ENCODE data around the gene KLF1.
"Not testable (repeated sequence)": the region's sequence is repeated elsewhere in the genome, so short reads cannot be mapped to it uniquely, and the experiment has no call there.

The KLF1 gene

GRCh38 chr19:12890787-12891552, 4.0 kb upstream of the KLF1 start, which contains the start of gene GCDH:
TSS of gene GCDH (plus strand) at chr19:12891160. CDS start at chr19:12891305, 145 bp downstream.
- DNase-seq = peak; percentile 96

GRCh38 chr19:12890299-12890786, 3.3 kb upstream of the KLF1 start:
- DNase-seq = not testable (repeated sequence)

DNA sequence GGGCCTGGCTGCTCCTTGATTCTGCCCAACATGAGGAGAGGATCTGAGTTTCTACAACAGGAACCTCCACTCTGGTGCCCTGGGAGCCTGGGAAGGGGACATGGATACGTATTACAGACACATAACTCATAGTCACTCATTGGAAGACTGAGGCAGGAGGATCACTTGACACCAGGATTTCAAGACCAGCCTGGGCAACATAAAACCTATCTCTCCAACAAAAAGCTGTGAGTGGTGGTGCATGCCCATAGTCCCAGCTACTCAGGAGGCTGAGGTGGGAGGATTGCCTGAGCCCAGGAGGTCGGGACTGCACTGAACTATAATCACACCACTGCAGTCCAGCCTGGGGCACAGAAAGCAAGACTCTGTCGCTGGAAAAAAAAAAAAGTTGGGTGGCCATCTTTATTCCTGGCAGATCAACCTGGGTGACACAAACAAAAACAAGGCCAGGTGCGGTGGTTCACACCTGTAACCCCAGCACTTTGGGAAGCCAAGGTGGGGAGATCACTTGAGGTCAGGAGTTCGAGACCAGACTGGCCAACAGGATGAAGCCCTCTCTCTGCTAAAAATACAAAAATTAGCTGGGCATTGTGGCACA, 1.1 kb upstream of the KLF1 start:
- DNase-seq = no peak

DNA sequence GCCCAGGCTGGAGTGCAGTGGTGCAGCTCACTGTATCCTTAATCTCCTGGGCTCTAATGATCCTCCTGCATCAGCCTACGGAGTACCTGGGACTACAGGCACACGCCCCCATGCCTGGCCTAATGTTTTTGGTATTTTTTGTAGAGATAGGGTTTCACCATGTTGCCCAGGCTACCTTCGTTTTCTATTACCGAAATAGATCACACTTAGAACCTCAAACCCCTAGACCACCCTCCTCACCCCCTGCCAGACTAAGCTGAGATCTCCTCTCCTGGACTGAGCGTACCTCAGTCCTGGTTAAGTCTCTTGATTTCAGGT, 391 bp downstream of the KLF1 start:
- no peak for DNase-seq

- DNase-seq = no peak
Measured at GRCh38 chr19:12885749-12886650, 1.0 kb downstream of the KLF1 start.

DNA sequence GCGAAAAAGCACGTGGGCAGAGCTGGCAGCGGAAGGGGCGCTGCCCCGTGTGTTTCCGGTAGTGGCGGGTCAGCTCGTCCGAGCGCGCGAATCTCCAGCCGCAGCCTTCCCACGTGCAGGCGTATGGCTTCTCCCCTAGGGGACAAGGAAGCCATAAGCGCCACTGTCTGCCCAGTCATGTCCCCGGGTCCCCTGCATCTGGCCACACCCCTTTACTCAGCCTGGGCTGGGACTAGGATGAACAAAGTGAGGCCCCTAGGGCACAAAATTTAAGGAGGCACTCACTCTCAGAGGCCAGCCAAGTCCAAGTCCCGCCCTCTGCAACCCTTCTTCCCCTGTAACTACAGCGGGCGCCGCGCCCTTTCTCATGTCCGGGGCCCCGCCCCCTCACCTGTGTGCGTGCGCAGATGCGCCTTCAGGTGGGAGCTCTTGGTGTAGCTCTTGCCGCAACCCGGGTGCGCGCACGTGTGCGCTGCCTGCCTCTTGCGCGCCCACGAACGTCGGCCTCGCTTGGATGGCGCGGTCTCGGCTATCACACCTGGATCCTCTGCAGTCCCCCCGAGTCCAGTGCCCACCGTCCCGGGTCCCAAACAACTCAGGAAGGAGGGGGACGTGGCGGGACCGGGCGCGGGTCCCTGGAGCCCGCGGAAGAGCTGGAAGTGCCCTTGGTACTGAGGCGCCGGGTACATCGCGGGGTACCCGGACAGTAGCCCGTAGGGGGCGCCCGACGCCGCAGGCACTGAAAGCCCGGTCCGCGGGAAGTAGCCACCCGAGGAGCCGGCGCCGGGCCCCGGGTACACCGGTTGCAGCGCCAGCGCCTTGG, 1.9 kb downstream of the KLF1 start:
- no peak for DNase-seq

DNA sequence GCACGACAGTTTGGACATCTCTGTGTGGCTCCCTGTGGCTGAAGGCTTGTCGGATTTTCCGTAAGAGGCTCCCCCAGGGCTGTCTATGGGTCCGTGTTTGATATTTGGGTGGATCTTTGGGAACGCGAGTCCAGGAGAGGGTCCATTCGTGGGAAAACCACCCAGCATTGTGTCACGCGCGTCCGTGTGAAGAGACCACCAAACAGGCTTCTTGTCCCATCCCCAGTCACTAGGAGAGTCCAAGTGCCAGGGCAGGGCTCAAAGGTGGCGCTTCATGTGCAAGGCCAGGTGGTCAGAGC, 2.4 kb downstream of the KLF1 start:
- DNase-seq = no peak

GRCh38 chr19:12884202-12884601, 2.8 kb downstream of the KLF1 start:
- DNase-seq = no peak

GRCh38 chr19:12882589-12882988, 4.4 kb downstream of the KLF1 start:
- no peak for DNase-seq

DNA sequence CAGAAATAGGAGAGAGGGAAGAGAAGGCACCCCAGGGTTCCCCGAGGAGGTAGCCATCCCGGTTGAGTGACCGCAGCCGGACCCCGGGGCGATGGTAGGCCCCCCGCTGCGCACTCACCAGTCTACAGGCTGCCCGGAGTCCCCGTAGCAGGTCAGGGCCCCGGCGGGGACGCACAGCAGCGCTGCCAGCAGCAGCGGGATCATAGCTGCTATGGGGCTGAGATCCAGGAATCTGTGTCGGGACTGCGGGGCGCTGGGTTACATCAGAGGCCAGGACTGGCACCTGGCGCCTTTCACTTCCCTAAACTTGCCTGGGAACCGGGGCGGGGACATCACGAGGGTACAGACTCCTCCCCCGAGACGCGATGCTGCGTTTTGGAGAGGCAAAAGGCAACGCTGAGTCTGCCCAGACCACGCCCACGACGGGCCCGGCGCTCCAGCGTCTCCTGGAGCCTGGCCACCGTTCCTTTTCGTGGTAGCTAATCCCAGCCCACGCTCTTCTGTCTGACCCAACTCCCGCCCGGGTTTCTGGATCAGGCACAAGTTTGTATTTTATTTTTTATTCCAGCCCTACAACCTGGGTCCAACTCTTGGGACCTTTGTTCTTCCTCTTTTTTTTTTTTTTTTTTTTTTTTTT, 5.7 kb downstream of the KLF1 start, which contains the start of gene DNASE2:
TSS of gene DNASE2 (minus strand) at position 278 of the 637 bp plus-strand sequence. CDS start at position 204, 74 bp downstream.
- DNase-seq = peak; percentile 88

DNA sequence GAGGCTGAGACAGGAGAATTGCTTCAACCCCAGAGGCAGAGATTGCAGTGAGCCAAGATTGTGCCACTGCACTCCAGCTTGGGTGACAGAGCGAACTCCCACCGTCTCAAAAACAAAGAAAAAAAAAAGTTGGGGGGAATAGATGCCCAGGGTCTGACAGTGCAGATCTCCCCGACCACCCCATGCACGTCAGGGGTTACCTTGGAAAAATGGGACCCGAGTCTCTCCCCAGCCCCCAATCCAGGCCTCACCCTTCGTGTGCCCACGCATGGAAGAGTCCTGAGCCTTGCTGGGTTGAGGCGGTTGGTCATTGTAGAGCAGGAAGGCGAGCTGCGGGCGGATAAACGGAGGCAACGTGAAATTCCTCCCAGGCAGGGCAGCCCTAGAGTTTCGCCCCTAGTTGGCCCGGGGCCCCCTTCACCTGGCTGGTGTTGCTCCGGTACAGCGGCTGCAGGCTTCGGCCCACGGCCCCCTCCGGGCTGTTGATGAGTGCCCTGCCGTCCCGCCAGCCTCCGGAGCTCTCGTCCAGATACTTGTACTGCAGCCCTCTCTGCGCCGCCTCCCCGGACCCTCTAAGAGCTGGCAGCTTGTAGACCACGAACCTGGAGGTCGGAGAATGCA, 6.3 kb downstream of the KLF1 start:
- no peak for DNase-seq

DNA sequence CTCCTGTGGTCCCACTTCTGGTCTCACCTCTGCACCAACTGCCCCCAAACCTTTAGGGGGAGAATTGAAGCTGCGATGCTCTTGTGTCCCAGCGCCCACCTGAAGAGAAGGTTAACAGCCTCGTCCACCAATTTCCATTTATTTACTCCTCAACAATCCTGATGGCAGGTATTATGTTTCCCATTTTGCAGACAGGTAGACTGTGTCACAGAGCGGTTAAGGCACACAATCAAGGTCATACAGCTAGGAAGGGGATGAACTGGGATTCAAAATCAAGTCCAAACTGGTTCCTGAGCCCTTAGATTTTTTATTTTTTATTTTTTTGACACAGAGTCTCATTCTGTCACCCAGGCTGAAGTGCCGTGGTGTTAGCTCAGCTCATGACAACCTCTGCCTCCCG, 11.9 kb downstream of the KLF1 start:
- no peak for DNase-seq

DNA sequence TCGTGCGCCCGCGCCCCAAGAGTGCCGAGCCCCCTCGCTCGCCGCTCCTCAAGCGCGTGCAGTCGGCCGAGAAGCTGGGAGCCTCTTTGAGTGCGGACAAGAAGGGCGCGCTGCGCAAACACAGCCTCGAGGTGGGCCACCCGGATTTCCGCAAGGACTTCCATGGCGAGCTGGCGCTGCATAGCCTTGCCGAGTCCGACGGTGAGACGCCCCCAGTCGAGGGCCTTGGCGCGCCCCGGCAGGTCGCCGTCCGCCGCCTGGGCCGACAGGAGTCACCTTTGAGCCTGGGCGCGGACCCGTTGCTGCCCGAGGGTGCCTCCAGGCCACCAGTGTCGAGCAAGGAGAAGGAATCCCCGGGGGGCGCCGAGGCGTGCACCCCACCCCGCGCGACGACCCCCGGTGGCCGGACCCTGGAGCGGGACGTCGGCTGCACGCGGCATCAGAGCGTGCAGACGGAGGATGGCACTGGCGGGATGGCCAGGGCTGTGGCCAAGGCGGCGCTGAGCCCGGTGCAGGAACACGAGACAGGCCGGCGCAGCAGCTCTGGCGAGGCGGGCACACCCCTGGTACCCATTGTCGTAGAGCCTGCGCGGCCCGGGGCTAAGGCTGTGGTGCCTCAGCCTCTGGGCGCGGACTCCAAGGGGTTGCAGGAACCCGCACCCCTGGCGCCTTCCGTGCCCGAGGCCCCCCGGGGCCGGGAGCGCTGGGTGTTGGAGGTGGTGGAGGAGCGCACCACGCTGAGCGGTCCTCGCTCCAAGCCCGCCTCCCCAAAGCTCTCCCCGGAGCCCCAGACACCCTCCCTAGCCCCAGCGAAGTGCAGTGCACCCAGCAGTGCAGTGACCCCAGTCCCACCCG, 12.9 kb downstream of the KLF1 start:
- no peak for DNase-seq

- no peak for DNase-seq
Measured at GRCh38 chr19:12872941-12873890, 13.8 kb downstream of the KLF1 start.

- DNase-seq = no peak
Measured at GRCh38 chr19:12872255-12872654, 14.7 kb downstream of the KLF1 start.

DNA sequence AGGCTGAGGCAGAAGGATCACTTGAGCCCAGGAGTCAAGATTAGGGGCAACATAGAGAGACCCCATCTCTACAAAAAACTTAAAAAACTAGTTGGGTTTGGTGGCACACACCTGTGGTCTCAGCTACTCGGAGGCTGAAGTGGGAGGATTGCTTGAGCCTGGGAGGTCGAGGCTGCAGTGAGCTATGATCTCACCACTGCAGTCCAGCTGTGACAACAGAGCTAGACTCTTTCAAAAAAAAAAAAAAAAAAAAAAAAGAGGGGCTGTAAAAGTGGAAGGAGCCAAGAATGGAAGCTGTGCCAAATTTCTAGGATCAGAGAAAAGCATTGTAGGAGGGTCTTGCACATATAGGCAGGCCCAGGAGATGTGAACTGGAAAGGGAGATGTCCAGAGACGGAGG, 15.3 kb downstream of the KLF1 start:
- no peak for DNase-seq

DNA sequence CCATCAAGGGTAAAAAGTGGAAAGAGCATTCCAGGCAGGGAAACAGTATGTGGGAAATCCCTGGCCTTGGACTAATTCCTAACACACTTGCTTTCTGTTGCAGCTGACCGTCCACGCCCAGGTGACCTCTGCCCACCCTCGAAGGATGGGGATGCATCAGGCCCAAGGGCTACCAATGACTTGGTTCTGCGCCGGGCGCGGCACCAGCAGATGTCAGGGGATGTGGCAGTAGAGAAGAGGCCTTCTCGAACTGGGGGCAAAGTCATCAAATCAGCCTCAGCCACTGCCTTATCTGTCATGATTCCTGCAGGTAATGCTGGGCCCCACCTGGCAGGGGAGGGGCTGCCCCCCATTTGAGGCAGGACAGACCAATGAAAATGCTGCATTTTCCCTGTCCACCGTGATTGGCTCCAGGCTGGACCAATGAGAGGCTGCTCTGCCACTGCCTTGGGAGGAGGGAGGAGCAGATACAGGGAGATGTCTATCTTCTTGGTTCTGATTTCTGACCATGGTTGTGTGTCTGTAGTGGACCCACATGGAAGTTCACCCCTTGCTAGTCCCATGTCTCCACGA, 18.4 kb downstream of the KLF1 start:
- DNase-seq = no peak

- DNase-seq = no peak
Measured at GRCh38 chr19:12867120-12868099, 19.6 kb downstream of the KLF1 start.
